NCI-H128 (cell line): ENCODE results near the gene SH3D19.
"Not testable (repeated sequence)": the region's sequence is repeated elsewhere in the genome, so short reads cannot be mapped to it uniquely, and the experiment has no call there.

Experiments
- DNase-seq: peaks from one replicate; lab custom pipeline; 2025; ENCODE audit not compliant: unreplicated experiment; lab: John Stamatoyannopoulos, UW

SH3D19 gene

DNA sequence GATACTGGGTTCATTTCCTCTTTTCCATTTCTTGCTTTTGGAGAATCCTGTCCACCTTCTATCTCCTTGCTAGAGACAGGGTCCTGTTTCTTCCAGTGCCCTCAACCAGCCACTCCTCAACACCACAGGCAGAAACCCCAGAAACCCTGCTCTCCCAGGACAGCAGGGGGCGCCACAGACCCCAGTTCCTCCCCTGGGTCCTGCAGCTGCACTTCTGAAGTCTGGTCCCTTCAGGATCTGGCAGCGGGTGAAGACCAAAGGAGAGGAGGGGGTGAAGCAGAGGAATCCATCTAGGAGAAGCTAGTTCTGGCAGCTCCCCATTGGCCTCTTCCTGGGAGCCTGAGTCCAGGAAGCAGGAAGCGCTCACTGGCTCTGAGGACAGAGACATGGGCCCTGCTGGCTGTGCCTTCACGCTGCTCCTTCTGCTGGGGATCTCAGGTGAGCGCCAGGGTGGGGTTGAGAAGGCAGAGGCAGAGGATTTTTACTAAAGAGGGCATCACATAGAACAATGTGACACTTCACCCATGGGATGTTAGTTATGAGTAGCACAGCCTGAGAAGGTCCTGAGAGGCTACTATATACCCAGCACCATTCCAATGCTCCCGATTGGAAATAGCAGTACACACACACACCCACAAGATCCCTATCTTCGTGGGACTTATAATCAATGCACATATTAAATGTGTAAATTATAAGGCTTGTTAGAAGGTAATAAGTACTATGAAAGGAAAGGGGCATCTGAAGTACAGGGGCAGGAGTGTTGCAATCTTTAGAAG lies 48.4 kb downstream of the SH3D19 start, which contains the start of gene PRSS48:
Gene PRSS48 (plus strand): TSS at position 375 of the 776 bp plus-strand sequence. CDS start 12 bp downstream, at position 387.
- DNase-seq: no peak

GRCh38 chr4:151268905-151269304 lies 56.5 kb downstream of the SH3D19 start:
- not testable (repeated sequence) for DNase-seq

GRCh38 chr4:151267822-151268535 lies 57.4 kb downstream of the SH3D19 start:
- DNase-seq: no peak

DNA sequence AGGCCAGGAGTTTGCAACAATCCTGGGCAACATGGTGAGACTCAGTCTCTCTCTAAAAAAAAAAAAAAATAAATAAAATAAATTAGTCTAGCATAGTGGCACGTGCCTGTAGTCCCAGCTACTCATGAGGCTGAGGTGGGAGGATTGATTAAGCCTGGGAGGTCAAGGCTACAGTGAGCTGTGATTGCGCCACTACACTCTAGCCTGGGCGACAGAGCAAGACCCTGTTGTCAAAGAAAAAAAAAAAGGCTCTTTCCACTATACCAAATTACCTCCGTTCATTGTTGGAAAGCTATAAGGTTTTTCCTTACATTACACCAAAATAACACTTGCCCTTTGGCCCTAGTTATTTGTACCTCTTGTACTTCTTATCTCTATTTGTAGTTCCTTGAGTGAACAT lies 58.3 kb downstream of the SH3D19 start:
- no peak for DNase-seq

GRCh38 chr4:151266497-151266896 lies 58.9 kb downstream of the SH3D19 start:
- no peak for DNase-seq

- no peak for DNase-seq
Measured at GRCh38 chr4:151263455-151263854, 62.0 kb downstream of the SH3D19 start.

DNA sequence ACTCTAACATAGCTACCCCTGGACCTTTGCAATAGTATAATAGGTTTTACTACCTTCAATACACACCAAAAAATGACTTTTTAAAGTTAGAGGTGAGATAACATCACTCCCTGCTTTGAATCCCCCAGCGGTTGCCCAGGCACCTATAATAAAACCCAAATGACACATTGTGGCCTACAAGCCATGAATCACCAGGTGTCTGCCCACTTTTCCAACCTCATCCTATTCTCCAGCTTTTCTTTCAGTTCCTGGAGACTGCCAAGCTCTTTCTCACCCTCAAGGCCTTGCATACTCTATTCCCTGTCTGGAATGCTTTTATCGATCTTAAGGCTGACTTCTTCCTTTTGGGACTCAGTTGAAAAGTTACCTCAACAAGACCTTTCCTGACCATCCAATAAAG lies 64.9 kb downstream of the SH3D19 start:
- no peak for DNase-seq

GRCh38 chr4:151259752-151260151 lies 65.7 kb downstream of the SH3D19 start:
- no peak for DNase-seq

- DNase-seq: no peak
Measured at GRCh38 chr4:151257704-151258103, 67.7 kb downstream of the SH3D19 start.

DNA sequence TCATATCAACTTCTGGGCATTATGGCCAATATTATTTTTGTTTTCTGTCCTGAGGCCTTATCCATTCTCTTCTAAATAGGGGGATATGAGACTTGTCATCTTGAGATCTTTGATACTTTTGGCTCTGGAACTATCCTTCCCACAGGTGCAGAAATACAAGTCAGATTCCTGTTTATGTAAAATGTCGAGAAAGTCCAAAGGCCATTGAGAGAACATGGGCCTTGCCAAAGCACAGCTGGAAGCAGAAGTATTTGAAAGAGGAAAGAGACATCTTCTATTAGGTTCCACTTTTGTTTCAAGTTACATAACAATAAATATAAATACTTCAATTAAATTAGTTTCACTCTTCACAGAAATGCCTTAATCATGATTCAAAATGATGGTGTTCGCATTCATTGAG lies 69.3 kb downstream of the SH3D19 start:
- no peak for DNase-seq

GRCh38 chr4:151255680-151256079 lies 69.7 kb downstream of the SH3D19 start:
- not testable (repeated sequence) for DNase-seq

DNA sequence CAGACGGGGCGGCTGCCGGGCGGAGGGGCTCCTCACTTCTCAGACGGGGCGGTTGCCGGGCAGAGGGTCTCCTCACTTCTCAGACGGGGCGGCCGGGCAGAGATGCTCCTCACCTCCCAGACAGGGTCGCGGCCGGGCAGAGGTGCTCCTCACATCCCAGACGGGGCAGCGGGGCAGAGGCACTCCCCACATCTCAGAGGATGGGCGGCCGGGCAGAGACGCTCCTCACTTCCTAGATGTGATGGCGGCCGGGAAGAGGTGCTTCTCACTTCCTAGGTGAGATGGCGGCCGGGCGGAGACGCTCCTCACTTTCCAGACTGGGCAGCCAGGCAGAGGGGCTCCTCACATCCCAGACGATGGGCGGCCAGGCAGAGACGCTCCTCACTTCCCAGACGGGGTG lies 70.2 kb downstream of the SH3D19 start:
- not testable (repeated sequence) for DNase-seq

DNA sequence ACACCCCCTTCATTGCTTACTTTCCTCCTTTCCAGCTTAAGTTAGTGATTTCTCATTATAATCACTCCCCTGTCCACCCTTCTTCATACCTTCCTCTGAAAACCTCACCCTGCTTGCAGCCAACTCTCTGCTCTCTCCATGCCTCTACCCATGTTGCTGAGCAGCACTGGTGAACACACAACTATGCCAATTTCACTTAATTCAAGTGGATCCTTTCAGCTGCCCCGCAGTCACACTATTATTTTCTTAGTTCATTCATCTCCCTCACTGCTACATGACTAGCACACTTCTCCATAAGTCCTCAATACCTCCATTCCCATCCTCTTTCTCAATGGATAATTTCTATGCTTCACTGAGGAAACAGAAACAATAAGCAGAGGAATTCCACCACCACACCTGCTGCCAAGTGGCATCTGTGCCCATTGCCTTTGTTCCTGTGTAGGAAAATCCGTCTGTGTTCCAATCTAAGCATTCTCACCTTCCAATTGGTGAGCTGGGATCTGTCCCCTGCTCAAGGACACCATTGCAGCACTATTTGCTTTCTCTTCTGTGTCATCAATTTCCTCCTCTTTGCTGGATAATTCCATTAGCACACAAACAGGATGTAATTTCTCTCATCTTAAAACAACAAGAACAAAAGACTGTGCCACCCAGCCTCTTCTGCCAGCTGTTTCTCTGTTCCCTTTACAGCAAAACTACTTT lies 73.7 kb downstream of the SH3D19 start:
- DNase-seq: no peak

- no peak for DNase-seq
Measured at GRCh38 chr4:151250706-151251105, 74.7 kb downstream of the SH3D19 start.

GRCh38 chr4:151248519-151248918 lies 76.9 kb downstream of the SH3D19 start:
- DNase-seq: no peak

DNA sequence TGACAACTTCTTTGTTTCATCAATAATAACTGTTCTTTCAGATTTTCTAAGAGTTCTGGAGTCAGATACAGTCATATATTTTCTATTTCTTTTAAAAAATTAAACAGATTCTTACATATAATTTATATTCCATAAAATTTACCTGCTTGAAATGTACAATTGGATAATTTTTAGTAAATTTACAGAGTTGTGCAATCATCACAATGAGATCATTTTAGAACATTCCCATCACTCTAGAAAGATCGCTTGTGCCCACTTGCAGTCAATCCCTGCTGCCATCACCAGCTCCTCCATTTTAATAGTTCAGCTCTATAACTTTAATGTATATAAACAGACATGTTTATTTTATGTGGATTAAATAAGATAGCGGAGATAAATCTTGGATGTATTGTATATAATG lies 78.0 kb downstream of the SH3D19 start:
- no peak for DNase-seq

DNA sequence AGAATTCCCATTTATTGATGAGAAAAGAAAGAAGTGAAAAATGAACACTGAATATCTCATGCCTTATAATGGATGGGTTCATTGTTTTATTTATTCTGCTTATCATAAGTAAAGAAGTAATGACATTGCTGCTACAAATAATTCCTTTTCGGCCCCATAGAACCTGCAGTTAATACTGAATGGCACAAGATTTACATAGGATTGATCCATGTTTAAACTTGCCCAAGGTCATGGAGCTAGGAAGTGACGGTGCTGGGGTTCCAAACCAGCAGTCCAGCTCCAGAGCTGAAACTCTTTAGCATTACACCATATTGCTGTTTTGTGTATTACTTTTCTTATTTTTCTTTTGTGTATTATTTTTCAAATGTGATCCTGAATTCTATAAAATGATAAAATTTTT lies 78.7 kb downstream of the SH3D19 start:
- DNase-seq: no peak

GRCh38 chr4:151242305-151242704 lies 83.1 kb downstream of the SH3D19 start:
- no peak for DNase-seq

GRCh38 chr4:151239608-151240007 lies 85.8 kb downstream of the SH3D19 start:
- no peak for DNase-seq

- DNase-seq: no peak
Measured at GRCh38 chr4:151238477-151238876, 86.9 kb downstream of the SH3D19 start.

- no peak for DNase-seq
Measured at GRCh38 chr4:151236036-151236435, 89.4 kb downstream of the SH3D19 start.

GRCh38 chr4:151235373-151235772 lies 90.0 kb downstream of the SH3D19 start:
- DNase-seq: not testable (repeated sequence)
